HG03558 (cell line): ENCODE data around the gene JAZF1.
"Not testable (repeated sequence)": the region's sequence is repeated elsewhere in the genome, so short reads cannot be mapped to it uniquely, and the experiment has no call there.

Experiments
- ATAC-seq: cut with Tn5 transposase; IDR thresholded peaks from one replicate; pipeline ENCODE4 v1.9.1; 2021; ENCODE audit warnings: moderate number of reproducible peaks; ENCODE audit not compliant: unreplicated experiment; ENCODE audit errors: extremely low read depth

The JAZF1 gene

GRCh38 chr7:27869056-27869455, 311.5 kb downstream of the JAZF1 start:
- ATAC-seq: no peak

DNA sequence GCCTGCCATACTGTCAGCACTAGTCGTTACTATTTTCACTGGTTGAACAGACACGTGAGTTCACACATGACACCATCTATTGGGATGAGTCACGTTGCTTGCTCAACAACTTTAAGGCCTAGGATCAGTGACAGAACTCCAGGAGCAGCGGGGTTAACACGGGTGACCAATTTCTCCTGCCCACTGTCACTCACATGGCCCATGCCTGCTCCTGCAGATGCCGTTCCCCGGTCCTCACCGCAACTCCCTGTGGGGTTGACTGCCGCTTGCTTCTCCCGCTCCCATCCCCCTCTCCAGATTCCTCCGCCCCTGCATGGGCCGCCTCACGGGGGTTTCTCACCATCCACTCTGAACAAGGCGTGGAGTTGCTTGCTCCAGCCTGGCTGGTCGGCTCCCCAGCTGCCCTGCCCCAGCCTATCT, 312.5 kb downstream of the JAZF1 start:
- ATAC-seq: no peak

DNA sequence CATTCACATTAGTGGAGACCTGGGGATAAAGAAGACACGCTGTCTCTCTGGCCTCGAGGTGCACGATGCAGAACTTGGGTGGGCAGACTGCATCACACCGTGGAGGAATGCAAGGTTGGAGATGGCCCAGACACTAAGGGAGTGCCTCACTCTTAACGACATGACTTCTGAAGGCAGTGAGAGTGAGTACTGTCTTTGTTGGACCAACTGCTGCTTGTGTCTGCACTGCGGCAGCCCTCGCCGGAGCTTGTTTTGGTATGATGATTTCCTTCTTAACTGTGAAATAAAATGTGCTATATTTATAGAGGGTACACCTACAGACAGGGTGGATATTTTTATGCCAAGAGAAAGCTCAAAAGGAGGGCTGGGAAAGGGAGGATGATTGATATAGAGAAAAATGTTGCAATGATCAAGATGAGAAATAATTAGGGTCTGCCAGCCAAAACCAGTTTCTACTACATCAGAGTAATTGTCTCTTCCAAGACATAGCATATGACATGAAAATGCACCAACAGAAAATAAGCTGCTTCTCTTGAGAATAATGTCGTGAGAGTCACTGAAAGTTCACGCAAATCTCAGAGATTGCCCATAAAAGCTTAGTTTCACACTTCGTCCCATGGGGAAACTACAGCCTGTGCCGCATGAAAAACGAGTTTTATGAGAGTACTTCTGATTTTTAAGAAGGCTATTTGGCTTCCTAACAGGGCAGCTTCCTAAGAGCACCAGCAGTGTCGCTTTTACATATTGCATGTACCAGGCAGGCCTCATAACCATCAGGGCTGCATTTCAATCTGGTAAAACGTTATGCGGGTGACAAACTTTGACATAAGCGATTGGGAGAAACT, 313.5 kb downstream of the JAZF1 start:
- no peak for ATAC-seq

DNA sequence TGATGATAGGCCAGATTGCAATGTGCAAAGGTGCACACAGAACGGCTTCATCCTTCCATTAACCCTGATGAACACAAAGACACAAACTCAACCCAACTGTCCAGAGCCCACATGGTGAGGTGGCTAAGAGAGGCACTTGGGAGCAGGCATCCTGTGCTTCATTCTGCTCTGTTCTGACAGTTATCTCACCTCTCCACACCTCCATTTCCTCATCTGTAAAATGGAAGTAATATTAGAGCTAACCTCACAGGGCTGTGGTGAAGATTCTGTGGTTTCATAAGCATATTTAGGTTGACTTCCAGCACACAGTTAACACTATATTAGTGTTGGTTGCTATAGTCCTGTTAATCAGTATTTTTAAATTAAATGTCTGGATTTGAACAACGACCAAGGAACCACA, 314.3 kb downstream of the JAZF1 start:
- no peak for ATAC-seq

DNA sequence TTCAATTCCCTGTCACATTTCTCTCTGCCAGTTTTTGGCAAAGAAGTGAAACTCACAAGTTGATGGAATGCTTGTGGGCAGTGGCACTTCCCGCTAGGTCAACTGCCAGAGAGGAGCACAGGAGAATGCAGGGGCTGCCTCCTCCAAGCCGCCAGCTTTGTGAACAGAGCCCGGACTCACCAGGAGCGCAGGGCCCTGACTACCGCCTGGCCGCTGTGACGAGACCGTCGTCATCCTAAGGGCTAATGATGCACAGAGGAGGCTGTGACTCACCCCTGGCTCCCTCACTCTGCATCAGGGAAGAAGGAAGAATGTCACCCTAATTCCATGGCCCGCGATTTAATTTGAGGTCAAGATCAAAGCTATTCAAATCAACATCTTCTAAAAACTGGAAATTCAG, 316.7 kb downstream of the JAZF1 start:
- ATAC-seq: no peak

DNA sequence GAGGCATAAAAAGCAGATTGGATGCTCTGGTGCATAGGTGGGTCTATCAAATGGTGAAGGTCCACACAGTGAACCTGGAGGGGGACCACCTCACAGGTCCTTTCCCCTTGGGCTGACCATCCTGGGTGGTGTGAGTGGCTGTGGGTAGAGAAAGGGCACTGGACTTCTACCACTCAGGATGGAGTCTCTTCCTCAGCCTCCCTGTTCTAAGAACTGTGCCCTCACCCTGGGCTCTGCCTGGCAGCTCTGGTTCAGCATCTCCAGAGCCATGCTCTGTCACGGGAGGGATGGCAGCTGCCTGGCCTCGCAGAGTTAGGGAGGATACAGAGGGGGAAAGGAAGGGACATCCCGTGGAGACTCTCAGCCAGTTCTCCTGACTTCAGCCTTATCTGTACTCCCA, 318.8 kb downstream of the JAZF1 start:
- no peak for ATAC-seq

GRCh38 chr7:27860800-27861199, 319.8 kb downstream of the JAZF1 start:
- ATAC-seq: no peak

- not testable (repeated sequence) for ATAC-seq
Observed at GRCh38 chr7:27856703-27857485, 323.7 kb downstream of the JAZF1 start.

- no peak for ATAC-seq
Observed at GRCh38 chr7:27850531-27850930, 330.1 kb downstream of the JAZF1 start.

DNA sequence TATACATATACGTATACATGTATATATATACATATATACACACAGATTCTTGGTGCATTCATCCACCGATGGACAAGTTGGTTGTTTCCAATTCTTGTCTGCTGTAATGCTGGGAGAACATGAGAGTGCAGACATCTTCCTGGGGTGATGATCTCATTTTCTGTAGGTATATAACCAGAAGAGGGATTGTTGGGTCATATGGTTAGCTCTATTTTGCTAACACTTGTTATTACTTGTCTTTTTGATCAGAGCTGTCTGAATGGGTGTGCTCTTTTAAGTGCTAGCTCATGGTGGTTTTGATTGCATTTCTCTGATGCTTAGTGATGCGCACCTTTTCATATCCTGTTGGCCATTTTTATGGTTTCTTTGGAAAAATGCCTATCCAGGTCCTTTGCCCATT, 334.2 kb downstream of the JAZF1 start:
- no peak for ATAC-seq

- no peak for ATAC-seq
Observed at GRCh38 chr7:27843584-27844305, 336.9 kb downstream of the JAZF1 start.

DNA sequence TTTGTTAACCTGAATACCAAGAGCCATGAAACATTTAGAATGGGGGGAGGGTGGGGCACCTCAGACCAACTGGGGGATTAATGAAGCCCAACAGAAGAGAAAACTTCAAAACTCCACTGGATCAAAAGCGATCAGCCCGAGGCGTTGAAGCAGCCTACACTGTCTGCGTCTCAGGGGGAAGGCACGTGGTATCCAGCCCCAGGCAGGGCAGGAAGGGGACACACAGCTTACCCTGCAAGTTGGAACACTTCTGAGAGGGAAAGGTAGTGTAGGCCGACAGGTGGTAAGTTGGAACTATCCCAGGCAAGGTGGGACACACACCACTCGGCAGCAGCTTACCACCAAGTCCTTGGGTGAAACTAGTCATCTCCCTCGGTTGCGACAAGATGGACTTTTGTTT, 337.7 kb downstream of the JAZF1 start:
- no peak for ATAC-seq

GRCh38 chr7:27842094-27842692, 338.4 kb downstream of the JAZF1 start:
- ATAC-seq: no peak

DNA sequence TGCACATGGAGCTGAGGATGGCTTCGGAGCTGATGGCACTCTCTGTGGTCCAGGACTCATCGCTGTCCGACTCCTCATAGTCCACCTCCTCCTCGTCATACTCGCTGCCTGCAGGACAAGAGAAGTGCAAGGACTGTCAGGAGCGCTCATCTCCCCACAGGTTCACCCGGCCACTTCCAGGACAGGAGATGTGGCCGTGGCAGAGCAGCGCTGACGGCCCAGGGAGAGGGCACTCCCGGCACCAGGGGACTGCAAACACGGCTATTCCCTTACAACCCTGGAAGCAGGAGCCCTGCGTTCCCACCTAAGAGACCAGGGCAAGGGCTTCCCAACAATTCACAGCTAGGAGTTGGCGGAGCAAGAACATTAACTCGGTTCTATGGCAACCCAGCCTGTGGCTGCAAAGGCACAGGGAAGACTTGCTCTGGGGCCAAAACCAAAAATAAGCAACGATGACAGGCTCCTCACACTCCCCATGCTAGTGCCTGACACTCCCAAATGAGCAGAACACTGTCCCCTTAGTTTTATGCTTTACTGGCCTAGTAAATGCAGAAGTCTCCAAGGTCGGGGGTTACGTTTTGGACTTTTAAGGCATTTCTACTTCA, 339.7 kb downstream of the JAZF1 start:
- ATAC-seq: no peak

GRCh38 chr7:27840313-27840712, 340.3 kb downstream of the JAZF1 start:
- ATAC-seq: no peak

- ATAC-seq: no peak
Observed at GRCh38 chr7:27839099-27839498, 341.5 kb downstream of the JAZF1 start.

- no peak for ATAC-seq
Observed at GRCh38 chr7:27836536-27836935, 344.1 kb downstream of the JAZF1 start.

DNA sequence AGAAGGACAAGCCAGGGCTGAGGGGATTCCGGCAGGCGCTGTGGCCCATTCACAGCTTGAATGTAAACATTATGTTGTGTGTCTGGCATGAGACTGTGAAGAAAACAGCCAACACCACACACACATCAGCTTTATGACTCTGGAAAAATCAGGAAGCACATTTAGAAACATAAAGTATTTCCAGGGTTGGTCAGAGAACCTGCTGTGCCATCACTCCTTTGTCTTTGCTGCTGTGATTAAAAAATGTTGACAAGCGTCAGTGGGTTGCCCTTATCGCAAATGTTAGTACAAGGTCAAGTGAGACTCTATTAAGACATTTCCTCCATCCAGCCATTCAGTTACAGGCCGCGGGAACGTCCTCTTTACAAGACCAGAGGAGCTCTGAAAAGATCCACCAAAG, 345.2 kb downstream of the JAZF1 start:
- ATAC-seq: no peak

DNA sequence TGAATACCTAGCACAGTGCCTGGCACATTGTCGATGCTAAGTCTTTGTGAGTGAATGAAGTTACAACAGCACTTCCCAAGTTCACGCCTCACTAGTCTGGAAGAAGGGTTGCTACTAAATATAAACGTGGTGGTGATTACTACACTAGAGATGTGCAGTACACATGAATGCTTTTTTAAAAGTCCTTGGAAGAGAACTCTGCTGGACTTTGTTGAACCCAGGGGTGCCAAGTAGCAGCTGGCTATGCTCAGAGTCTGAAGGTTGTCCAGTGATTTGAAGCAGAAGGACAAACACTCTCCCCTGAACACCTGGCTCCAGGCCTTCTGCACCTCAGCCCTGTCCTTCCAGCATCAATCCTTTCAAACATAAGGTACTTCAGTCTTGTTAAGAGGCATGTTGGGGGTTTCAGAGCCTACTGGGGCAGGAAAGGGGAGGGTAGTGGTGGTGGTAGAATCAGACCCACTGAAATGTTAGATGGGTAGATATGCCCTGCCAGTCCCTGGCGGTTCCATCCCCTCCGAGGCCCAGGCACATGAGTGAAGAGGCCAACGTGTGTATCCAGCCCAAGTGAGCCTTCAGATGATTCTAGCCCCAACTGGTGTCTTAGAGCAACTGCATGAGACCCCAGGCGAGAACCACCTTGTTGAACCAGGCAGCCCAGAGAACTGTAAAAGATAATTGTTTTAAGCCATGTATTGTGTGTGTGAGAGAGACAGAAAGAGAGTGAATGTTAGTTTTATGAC, 346.2 kb downstream of the JAZF1 start:
- ATAC-seq: no peak
